HG03108 (cell line): Measurements from ENCODE around the gene LIX1.
A peak's percentile ranks its signal among the peaks of the same experiment; 100 is the strongest.
"Not testable (repeated sequence)": the region's sequence is repeated elsewhere in the genome, so short reads cannot be mapped to it uniquely, and the experiment has no call there.

Source experiments
- ATAC-seq: cut with Tn5 transposase; IDR thresholded peaks from one replicate; pipeline ENCODE4 v1.9.1; 2021; ENCODE audit warnings: moderate library complexity; ENCODE audit not compliant: unreplicated experiment

LIX1 gene

DNA sequence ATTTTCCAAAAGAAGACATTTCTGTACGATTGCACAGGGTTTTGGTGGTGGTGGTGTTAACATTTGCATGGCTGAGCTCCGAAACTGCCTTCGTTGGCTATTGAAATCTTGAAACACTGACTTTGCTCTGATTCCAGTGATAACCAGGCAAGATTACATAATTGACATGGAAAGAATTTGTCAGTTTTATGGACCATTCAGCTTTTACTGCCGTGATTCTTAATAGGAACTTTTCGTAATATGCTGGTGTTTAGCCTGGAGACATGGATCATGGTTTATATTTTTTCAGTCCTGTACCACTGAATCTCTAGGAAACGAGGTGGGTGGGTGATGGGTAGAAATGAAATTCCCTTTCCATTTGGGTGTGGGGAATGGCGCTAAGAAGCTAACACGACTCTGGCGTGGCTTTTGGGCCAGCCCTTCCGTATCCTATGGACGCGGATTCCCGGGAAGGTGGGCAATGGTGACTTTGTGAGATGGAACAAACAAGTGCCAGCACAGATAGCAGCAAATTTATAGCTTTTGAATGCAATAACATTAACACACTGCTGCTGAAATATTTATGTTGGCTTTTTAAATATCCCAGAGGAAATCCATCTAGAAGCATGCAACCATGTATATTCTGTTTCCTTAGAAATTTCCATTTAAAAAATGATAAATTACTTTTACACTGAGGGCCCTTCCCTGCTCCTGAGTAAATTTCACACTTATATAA is 36.8 kb downstream of the LIX1 start:
- ATAC-seq = no peak

DNA sequence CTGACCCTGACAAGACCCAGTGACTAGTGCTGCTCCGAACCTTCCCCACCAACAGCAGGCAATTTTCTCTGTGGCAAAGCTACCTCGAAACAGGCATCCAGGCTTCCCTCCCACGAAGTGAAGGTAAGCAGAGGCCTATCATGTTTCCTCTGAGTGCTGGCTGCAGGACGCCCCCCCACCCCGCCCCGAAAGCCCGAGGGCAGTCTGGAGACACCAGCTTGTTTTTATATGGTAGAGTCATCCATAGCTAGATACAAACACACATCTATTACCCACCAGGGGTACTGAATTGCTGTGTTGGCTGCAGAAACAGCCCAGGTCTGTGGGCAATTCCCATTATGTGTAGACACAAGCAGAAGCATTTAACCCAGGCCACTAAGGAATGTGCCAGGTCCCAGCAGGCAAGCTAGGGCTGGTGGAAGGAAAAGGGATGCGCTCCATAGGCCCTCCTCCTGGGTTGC is 40.4 kb downstream of the LIX1 start:
- ATAC-seq = no peak

DNA sequence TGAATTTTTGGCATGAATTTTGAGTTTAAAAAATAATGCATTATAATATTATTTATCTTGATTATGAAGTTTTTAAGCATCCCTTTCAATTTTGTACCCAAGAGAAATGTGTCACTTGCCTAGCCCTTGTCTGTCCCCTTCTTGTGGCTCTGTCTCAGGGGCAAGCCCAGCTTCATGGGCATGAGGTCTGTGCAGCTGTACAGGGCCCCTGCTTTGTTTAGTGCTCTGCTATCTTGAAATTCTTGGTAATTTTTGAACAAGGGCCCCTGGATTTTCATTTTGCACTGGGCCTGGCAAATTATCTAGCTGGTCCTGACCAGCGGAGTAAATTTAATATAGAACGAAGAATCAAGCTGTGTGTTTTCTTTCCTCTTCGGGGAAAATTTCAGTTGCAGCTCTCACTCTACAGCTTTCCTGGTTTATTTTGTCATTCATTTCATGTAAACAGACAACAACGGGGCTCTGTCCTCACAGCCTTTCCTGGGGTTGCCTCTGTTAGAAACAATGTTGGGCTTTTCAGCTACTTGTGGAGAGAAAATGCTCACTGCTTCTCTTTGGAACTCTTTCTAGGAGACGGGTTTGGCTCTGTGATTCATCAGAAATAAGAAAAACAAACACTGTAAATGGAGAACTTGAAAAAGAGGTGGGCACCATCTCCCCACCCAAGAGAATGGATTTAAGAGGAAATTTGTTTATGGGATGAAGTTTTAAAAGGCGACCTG is 41.1 kb downstream of the LIX1 start:
- no peak for ATAC-seq

DNA sequence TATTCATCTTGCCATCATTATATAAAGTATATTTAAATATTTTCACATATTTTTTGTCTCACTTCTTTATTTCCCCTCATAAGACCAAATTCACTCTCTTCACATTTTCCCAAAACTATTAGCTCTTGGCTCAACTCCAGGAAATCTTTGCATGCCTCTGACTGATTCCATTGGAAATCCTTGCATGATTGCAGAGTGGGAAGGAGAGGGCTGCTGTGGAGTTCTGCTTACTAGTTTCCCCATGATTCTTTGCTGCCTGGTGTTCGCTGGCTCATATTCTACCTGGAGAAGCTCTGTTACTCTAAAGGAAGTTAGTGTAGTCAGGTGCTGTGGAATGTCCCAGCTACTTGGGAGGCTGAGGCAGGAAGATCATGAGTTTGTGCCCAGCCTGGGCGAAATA is 41.9 kb downstream of the LIX1 start:
- no peak for ATAC-seq

DNA sequence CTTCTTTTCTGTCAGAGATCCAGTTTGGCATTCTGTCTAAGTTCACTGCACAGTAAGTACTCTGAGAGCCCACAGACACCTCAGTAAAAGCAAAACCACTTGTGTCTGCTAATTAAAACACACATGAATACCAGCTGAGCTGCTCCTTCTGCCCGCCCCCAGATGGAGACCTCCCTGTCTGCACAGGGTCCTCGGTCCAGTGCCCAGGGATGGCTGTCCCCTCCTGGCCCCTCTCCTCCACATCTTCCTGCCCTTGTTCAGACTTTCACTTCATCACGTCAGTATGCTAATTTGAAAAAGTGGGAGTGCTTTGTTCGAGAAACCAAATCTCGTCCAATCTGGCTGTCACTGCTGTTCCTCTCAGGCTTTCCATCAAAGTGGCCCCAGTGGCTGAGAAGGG is 43.5 kb downstream of the LIX1 start:
- ATAC-seq = no peak

DNA sequence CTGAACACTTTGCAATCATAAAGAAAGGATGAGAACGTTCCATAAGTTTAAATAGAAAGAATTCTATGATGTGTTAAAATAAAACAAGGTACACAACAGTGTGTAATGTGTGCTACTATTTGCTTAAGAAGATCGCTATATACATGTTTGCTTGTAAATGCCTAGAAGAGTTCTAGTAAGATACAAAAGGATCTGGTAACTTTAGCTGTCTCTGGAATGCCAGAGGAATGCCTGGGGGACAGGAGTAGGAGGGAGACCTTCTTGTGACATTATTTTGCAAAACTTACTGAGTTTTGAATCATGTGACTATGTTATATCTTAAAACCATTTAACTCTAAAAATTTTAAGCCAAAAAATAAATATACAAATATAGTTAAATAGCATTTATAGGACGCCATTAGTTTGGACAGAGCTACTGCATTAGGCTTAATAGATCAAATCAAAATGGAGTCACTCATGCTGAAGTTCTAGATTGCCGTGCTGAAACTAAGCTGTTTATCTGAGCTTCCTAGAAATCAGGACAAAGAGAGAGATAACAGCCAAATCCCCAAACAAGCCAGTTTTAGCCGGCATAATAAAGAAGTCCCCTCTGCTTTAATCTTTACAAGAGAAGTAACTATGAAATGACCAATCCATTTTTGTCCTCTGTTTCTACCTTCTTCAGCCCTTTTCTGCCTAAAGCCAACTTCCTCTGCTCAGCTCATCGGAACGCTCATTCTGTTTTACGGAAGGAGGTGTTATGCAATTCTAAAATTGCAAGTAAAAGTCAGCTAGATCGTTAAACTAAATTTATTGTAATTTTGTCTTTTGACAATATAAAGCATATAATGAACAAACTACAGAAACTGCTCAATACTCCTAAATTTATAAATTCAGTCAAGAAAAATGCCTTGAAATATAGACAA is 44.8 kb downstream of the LIX1 start:
- ATAC-seq = no peak

DNA sequence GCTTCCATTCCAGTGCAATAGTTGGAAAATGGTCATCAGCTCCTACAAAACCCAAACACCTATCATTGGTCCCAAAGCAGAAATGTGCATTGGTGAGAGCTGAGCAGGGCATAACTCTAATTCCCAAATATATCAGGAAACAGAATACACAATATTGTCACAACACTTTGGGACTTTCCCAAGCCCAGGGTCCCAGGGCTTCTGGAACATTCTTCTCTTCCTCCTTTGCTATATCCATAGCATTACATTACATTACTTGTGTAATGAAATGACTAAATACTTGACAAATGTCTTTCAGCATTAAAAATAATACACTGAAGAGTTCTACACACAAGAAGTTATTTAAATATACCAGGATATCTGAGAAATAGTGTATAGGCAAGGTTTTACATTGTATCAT is 45.6 kb downstream of the LIX1 start:
- ATAC-seq = no peak

DNA sequence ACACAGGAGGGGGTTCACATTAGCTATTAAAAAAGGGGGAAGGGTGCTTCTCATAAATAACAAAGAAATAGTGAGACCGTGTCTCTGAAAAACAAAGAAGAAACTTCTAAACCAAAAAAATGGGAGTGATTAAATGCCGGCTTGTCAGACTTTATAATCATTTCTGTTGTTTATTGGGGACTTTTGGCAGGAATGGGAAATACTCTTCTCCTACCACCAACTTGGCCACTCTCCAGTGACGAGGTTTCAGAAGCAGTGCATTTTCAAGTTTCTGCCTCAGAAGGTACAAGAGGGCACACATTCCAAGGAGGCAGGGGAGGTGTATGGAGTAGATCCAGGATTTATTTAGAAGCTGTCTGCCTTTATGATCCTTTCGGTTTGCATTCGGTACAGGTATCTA is 46.2 kb downstream of the LIX1 start:
- no peak for ATAC-seq

DNA sequence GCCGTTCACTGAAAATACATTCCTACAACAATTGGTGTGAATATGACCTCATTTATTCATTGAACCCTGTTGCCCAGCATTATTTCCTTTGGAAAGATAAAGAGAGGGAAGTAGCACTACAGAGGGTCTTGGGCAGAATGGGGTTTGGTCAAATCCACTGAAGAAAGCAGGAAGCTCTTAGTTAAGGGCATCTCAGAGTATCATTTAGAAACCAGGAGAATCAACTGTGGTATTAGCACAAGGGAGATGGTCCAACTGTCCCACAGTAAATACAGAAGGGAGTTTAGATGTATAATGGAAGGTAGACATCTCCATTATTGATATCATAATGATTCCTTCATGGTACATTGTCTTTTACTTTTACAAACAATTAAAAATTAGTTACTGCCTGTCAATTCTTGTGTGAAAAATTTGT is 47.1 kb downstream of the LIX1 start:
- peak; percentile 14 for ATAC-seq

DNA sequence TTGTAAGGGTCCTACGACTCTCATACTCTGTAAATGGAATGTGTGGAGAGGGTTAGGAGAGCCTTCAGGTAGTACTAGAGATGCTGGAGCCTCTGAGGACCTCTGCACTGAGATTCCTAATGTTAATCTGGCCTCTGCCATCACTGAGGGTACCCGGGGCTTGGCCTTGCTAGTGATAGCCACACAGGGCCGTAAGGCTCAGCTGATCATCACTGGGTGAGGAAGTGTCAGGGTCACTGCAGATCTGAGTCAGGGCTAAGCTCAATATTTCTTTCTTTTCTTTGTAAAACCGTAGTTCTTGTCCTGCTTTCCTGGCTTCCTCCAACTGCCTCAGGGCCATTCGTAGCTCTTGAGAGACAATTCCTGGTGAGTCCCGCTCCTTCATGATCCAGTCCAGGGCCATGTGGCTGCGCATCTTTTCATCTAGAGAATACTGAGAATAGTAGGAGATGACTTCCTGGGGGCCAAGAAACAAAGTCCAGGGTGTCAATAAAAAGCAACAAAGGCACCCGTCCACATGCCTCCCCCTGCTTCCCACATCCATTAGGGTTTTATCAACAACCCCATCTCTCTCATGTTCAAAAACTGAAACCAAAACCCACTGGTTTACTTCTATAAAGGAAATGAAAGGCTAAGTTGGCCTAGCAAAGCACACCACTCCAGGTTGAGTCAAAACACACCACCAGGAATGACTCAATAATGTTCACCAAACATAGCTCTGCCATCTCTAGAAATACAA is 47.7 kb downstream of the LIX1 start:
- peak; percentile 96 for ATAC-seq

DNA sequence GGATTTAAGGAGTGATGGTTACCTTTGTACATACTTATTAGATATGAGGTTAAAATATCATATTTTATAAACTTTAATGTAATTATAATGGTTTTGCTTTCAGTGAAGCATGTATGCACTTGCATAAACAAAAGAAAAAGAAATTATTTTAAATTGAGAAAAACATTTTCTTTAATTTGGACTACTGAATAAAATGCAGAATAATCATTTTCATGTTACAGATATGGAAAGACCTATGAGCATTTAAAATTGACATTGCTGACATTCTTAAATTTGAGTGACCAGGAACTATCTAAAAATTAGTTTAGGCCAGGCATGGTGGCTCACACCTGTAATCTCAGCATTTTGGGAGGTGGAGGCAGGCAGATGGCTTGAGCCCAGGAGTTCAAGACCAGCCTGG is 49.2 kb downstream of the LIX1 start:
- ATAC-seq = no peak

DNA sequence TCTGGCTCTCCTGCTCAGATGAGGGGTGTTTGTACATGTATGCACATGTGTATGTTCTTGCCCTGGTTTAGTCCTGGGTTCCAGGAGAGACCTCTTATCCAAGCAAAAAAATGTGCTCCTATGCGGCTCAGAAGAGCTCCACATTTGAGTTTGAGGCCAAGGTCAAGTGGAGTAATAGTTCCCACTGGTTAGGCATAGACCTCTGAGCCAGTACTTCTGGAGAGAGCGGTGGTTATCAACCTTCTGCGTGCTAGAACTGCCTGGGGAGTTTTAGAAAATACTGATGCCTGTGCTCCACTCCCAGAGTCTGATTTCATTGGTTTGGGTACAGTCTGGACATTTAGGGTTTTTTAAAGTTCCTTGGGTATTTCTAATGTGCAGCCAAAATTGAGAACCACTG is 51.5 kb downstream of the LIX1 start:
- ATAC-seq = no peak

DNA sequence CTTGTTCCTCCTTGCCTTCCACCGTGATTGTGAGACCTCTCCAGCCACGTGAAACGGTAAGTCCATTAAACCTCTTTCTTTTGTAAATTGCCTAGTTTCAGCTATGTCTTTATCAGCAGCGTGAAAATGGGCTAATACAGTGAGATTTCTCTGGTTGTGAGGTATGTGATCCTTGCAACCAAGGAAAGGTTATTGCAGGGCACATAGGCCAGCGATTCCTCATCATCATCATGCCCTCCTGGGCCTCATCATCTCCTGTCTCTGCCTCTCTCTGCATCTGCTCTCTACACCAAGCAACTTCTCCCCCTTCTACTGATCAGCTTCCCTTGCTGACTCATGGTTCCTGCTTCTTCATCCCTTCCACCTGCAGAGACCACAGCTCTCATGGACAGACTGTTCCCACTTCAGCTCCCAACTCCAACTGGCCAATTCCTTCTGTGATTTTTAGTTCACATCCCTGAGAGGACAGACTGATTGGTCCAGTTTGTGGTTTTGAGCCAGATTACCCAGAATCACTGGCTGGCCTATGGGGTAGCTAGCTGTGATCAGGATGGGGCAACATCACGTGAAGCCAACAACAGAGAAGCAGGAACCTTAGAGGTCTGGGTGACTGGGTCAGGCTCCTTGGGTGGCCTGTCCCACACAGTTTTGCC is 53.1 kb downstream of the LIX1 start:
- no peak for ATAC-seq

DNA sequence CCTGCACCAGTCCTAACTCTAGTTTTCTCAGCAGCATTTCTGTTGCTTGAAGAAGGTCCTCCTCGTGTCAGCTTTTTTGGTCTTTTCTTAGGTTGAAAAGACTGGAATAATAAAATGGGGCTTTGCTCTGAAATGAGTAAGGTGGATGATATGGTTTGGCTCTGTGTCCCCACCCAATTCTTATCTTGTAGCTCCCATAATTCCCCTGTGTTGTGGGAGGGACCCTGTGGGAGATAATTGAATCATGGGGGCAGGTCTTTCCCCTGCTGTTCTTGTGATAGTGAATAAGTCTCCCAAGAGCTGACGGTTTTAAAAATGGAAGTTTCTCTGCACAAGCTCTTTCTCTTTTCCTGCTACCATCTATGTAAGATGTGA is 53.6 kb downstream of the LIX1 start:
- no peak for ATAC-seq

DNA sequence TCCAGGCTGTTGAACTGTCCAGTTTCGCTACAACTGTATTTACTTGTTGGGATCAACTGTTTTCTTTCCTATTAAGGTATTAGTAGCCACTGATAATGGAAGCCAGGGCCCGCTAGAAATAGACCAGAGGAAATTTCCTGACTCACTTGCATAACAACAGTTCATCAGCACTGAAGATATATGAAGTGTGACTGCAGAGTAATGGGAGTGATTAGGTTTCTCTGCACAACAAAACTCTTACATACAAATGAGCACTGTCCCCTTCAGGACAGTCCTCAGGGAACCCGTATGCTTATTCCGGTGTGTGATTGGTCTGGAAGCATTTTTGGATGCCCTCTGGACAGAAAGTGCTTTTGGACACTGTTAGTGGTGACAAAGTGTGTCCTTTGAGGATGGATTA is 55.3 kb downstream of the LIX1 start:
- no peak for ATAC-seq

DNA sequence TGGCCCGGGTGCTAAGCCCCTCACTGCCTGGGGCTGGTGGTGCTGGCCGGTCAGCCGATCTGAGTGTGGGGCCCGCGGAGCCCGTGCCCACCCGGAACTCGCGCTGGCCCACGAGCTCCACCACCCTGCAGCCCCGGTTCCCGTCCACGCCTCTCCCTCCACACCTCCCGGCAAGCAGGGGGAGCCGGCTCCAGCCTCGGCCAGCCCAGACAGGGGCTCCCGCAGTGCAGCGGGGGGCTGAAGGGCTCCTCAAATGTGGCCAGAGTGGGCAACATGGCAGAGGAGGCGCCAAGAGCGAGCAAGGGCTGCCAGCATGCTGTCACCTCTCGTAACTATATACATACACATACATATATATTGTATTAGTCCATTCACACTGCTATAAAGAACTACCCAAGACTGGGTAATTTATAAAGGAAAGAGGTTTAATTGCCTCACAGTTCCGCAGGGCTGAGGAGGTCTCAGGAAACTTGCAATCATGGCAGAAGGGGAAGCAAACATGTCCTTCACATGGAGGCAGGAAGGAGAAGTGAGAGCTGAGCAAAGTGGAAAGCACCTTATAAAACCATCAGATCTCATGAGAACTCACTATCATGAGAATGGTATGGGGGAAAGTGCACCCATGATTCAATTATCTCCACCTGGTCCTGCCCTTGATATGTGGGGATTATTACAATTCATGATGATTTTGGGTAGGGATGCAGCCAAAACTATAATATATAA is 56.8 kb downstream of the LIX1 start:
- no peak for ATAC-seq

DNA sequence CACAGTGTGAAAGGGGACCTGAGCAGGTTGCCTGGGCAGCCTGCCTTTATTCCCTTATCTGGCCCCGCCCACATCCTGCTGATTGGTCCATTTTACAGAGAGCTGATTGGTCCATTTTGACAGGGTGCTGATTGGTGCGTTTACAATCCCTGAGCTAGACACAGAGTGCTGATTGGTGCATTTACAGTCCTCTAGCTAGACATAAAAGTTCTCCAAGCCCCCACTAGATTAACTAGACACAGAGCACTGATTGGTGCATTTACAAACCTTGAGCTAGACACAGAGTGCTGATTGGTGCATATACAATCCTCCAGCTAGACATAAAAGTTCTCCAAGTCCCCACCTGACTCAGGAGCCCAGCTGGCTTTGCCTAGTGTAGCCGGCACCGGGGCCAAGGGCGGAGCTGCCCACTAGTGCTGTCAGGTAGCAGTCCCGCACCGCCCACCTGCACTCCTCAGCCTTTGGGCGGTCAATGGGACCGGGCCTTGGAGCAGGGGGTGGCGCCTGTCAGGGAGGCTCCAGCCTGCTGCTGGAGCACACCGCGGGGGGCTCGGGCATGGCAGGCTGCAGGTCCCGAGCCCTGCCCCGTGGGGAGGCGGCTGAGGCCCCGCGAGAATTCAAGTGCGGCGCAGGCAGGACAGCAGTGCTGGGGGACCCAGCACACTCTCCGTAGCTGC is 57.5 kb downstream of the LIX1 start:
- ATAC-seq = not testable (repeated sequence)

DNA sequence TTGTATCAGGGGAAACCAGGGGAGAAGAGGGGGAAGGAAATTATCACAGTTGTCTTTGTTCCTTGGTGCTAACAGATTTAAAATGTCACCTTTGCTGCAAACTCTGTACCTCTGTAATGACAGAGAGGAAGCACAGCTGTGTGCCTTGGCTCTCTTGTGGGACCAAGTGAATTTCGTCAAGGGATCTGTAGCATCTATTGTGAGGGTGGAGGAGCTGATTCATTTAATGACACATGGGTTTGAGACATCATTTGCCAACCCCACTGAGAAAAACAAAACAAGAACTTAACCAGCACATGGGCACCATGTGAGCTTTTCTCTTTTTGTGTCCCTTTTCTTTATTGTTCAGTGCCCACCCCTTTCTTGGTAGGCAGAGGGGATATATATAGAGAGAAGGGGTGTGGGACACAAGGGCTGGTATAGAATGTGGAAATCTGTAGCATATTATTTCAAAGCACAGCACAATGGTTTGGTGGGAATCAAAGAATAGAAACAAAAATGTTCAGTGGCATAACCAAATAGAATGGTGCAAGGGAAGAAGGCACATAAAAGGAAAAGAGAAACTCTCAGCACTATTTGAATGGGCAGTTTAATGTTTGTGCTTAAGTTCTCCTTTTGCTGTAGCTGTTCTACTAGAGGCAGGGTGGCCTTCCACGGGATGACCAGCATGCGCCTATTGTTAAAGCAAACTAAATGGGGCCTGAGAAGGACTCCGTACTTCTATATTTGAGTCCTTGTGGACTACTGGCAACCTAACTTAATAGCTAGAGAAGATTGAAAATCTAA is 63.3 kb downstream of the LIX1 start:
- ATAC-seq = peak; percentile 53
